ENCODE data around the gene UBN2. TPM values are rescaled to one million over a fixed set of nuclear protein-coding genes. Genes with fewer than 3 reads are reported as not detected.

UBN2 gene
- total and polyA plus RNA-seq, 5 donors from 2014 or later = 0.59 to 12.5 (median 1.8) TPM

Other genes with a start within 250 kb of the UBN2 start
- gene KIAA1549, start 249.8 kb upstream of the UBN2 start, total RNA-seq = 0.10 TPM
- gene KIAA1549, start 249.8 kb upstream of the UBN2 start, polyA plus RNA-seq = not detected
- gene ZC3HAV1L, start 195.2 kb upstream of the UBN2 start, total RNA-seq = 1.4 TPM
- under 1 TPM in 3 of 4 donors, not detected in 1; 0.25 to 0.86 (median 0.64) TPM for gene ZC3HAV1L, start 195.2 kb upstream of the UBN2 start, polyA plus RNA-seq
- gene ZC3HAV1, start 121.5 kb upstream of the UBN2 start, total RNA-seq = 220 TPM
- gene ZC3HAV1, start 121.5 kb upstream of the UBN2 start, polyA plus RNA-seq = 100 to 1,000 TPM; 122 to 157 (median 139) TPM
- gene FMC1, start 110.1 kb downstream of the UBN2 start, total RNA-seq = 3.4 TPM
- 10 to 100 TPM; 42.2 to 56.8 (median 56.4) TPM for gene FMC1, start 110.1 kb downstream of the UBN2 start, polyA plus RNA-seq
- 190 TPM for gene LUC7L2, start 128.7 kb downstream of the UBN2 start, total RNA-seq
- gene LUC7L2, start 128.7 kb downstream of the UBN2 start, polyA plus RNA-seq = 10 to 100 TPM; 56.9 to 74.7 (median 59.4) TPM

Measured in CD4-positive, CD25-positive, alpha-beta regulatory T cell (primary cell).